ENCODE results near the gene KYNU. TPM values are rescaled to one million over a fixed set of nuclear protein-coding genes. Genes with fewer than 3 reads are reported as not detected.
"Not testable (repeated sequence)": the region's sequence is repeated elsewhere in the genome, so short reads cannot be mapped to it uniquely, and the experiment has no call there.

KYNU gene
- total RNA-seq, 2 experiments from 2014 or later, result not detected

DNA sequence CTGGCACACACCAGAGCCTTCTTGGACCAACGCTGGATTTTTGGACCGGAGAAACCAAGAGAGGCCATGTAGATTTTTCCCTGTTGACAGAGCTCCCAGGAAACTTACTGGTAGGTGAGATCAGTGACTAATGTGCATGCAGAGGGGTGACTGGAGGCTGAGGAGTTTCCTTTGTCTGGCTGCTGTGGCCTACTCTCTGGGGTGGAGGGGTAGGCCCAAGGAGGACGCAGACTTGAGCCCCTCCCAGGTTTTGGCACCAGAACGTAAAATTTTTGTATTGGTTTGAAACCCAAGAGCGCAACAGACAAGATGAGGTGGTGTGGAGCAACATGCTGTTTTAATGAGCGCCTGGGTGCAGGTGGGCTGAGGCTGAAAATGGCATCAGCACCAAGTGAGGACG is 59.2 kb downstream of the KYNU start:
- no peak overlapping the region for H3K27ac Mint-ChIP-seq
- H3K4me3 Mint-ChIP-seq, result no peak overlapping the region
- no peak for DNase-seq
- intact Hi-C loops (cut with micrococcal nuclease), result no loop called here
- H3K4me1 Mint-ChIP-seq (ENCODE audit: low read depth), result no peaks in the 10 kb centered on the region
- CTCF ChIA-PET, result no interaction called here
- no peaks in the 10 kb centered on the region for H3K9me3 Mint-ChIP-seq
- POLR2A ChIA-PET, result no interaction called here
- H3K27me3 Mint-ChIP-seq, result no peaks in the 10 kb centered on the region
- no peaks in the 10 kb centered on the region for H3K36me3 Mint-ChIP-seq

GRCh38 chr2:142937347-142937746 is 59.9 kb downstream of the KYNU start:
- no peak for DNase-seq
- Mint-ChIP-seq H3K4me3 (no peak overlapping the region), H3K27me3 (no peaks in the 10 kb centered on the region), H3K36me3 (no peaks in the 10 kb centered on the region), H3K9me3 (no peaks in the 10 kb centered on the region), H3K4me1 (ENCODE audit: low read depth) (no peaks in the 10 kb centered on the region), H3K27ac (no peak overlapping the region)
- CTCF ChIA-PET, result no interaction called here
- intact Hi-C loops (cut with micrococcal nuclease), result no loop called here
- POLR2A ChIA-PET, result no interaction called here

DNA sequence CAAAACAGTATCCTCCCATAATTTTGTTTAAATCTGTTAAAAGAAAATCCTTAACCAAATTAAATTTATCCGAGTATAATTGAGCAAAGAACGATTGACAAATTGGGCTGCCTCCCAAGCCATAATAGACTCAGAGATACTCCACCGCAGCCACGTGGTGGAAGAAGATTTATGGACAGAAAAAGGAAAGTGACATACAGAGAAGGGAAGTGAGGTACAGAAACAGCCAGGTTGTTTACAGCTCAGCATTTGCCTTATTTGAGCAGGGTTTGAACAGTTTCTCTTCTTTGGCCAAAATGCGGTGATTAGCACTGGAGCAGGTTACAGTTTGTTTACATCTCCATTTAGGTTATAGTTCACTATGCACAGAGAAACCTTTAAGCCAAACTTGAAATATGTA is 60.8 kb downstream of the KYNU start:
- no peaks in the 10 kb centered on the region for H3K9me3 Mint-ChIP-seq
- no peak overlapping the region for H3K27ac Mint-ChIP-seq
- no peak overlapping the region for H3K4me3 Mint-ChIP-seq
- intact Hi-C loops (cut with micrococcal nuclease), result no loop called here
- no peaks in the 10 kb centered on the region for H3K4me1 Mint-ChIP-seq (ENCODE audit: low read depth)
- no peaks in the 10 kb centered on the region for H3K27me3 Mint-ChIP-seq
- ChIA-PET CTCF (no interaction called here), POLR2A (no interaction called here)
- no peak for DNase-seq
- H3K36me3 Mint-ChIP-seq, result no peaks in the 10 kb centered on the region

GRCh38 chr2:142940606-142941223 is 63.3 kb downstream of the KYNU start:
- ChIA-PET POLR2A (no interaction called here), CTCF (no interaction called here)
- H3K4me1 Mint-ChIP-seq (ENCODE audit: low read depth), result no peaks in the 10 kb centered on the region
- intact Hi-C loops (cut with micrococcal nuclease), result no loop called here
- no peak overlapping the region for H3K27ac Mint-ChIP-seq
- DNase-seq, result no peak
- no peak overlapping the region for H3K4me3 Mint-ChIP-seq
- no peaks in the 10 kb centered on the region for H3K27me3 Mint-ChIP-seq
- no peaks in the 10 kb centered on the region for H3K36me3 Mint-ChIP-seq
- no peaks in the 10 kb centered on the region for H3K9me3 Mint-ChIP-seq

GRCh38 chr2:142942690-142943089 is 65.2 kb downstream of the KYNU start:
- no peak overlapping the region for H3K27ac Mint-ChIP-seq

DNA sequence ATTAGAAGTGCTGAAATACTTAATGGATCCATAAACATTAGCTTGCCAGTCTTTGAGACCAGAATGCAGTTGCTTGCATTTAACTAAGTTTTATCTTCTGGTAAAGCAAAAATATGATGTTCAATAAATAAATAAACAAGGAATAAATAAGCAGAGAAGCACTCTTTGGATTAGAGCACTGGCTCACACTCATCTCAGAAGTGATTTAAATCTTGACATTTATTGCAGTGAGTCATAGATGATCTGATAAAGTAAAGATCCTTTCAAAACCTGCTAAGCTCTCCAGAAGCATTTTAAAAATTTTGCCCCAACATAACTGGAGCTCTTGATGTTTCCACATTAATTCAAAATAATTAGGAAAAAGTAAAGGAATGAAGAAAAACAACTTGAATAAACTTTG is 66.8 kb downstream of the KYNU start:
- no peak overlapping the region for H3K4me3 Mint-ChIP-seq
- no peaks in the 10 kb centered on the region for H3K9me3 Mint-ChIP-seq
- no peaks in the 10 kb centered on the region for H3K4me1 Mint-ChIP-seq (ENCODE audit: low read depth)
- POLR2A ChIA-PET, result no interaction called here
- intact Hi-C loops (cut with micrococcal nuclease), result no loop called here
- no peaks in the 10 kb centered on the region for H3K27me3 Mint-ChIP-seq
- H3K27ac Mint-ChIP-seq, result no peak overlapping the region
- DNase-seq, result no peak
- no peaks in the 10 kb centered on the region for H3K36me3 Mint-ChIP-seq
- CTCF ChIA-PET, result no interaction called here

More at GRCh38 chr2:142942690-142943089, 65.2 kb downstream of the KYNU start:
- H3K36me3 Mint-ChIP-seq, result no peaks in the 10 kb centered on the region
- ChIA-PET CTCF (no interaction called here), POLR2A (no interaction called here)
- H3K9me3 Mint-ChIP-seq, result no peaks in the 10 kb centered on the region
- no peaks in the 10 kb centered on the region for H3K4me1 Mint-ChIP-seq (ENCODE audit: low read depth)
- H3K4me3 Mint-ChIP-seq, result no peak overlapping the region
- intact Hi-C loops (cut with micrococcal nuclease), result no loop called here
- no peaks in the 10 kb centered on the region for H3K27me3 Mint-ChIP-seq
- DNase-seq, result no peak

GRCh38 chr2:142944721-142945120 is 67.3 kb downstream of the KYNU start:
- ChIA-PET POLR2A (no interaction called here), CTCF (no interaction called here)
- Mint-ChIP-seq H3K4me1 (ENCODE audit: low read depth) (no peaks in the 10 kb centered on the region), H3K4me3 (no peak overlapping the region), H3K27ac (no peak overlapping the region), H3K27me3 (no peaks in the 10 kb centered on the region), H3K36me3 (no peaks in the 10 kb centered on the region), H3K9me3 (no peaks in the 10 kb centered on the region)
- no peak for DNase-seq
- intact Hi-C loops (cut with micrococcal nuclease), result no loop called here

- intact Hi-C loops (cut with micrococcal nuclease), result no loop called here
- H3K4me3 Mint-ChIP-seq, result no peak overlapping the region
- POLR2A ChIA-PET, result no interaction called here
- H3K4me1 Mint-ChIP-seq (ENCODE audit: low read depth), result no peaks in the 10 kb centered on the region
- H3K27me3 Mint-ChIP-seq, result peaks cover 2% of the 10 kb centered on the region
- H3K9me3 Mint-ChIP-seq, result peaks cover 6% of the 10 kb centered on the region
- CTCF ChIA-PET, result no interaction called here
- DNase-seq, result no peak
- H3K27ac Mint-ChIP-seq, result no peak overlapping the region
- no peaks in the 10 kb centered on the region for H3K36me3 Mint-ChIP-seq
These were observed 69.5 kb downstream of the KYNU start for GRCh38 chr2:142946941-142947340.

DNA sequence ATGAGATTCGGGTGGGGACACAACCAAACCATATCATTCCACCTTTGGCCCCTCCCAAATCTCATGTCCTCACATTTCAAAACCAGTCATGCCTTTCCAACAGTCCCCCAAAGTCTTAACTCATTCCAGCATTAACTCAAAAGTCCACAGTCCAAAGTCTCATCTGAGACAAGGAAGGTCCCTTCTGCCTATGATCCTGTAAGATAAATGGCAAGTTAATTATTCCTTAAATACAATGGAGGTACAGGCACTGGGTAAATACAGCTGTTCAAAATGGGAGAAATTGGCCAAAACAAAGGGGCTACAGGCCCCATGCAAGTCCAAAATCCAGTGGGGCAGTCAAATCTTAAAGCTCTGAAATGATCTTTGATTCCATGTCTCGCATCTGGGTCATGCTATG is 71.3 kb downstream of the KYNU start:
- intact Hi-C loops (cut with micrococcal nuclease); H3K27me3 Mint-ChIP-seq; H3K36me3 Mint-ChIP-seq; POLR2A ChIA-PET; DNase-seq; CTCF ChIA-PET; H3K27ac Mint-ChIP-seq; H3K4me3 Mint-ChIP-seq; H3K4me1 Mint-ChIP-seq (ENCODE audit: low read depth); H3K9me3 Mint-ChIP-seq: not testable (repeated sequence)

- DNase-seq; H3K4me3 Mint-ChIP-seq; intact Hi-C loops (cut with micrococcal nuclease); H3K4me1 Mint-ChIP-seq (ENCODE audit: low read depth); CTCF ChIA-PET; H3K9me3 Mint-ChIP-seq; H3K27me3 Mint-ChIP-seq; H3K27ac Mint-ChIP-seq; H3K36me3 Mint-ChIP-seq; POLR2A ChIA-PET: not testable (repeated sequence)
These were observed 72.9 kb downstream of the KYNU start for GRCh38 chr2:142950323-142950722.

- H3K27me3 Mint-ChIP-seq, result peaks cover 2% of the 10 kb centered on the region
- H3K27ac Mint-ChIP-seq, result no peak overlapping the region
- intact Hi-C loops (cut with micrococcal nuclease), result no loop called here
- ChIA-PET CTCF (no interaction called here), POLR2A (no interaction called here)
- DNase-seq, result no peak
- no peaks in the 10 kb centered on the region for H3K36me3 Mint-ChIP-seq
- H3K4me1 Mint-ChIP-seq (ENCODE audit: low read depth), result no peaks in the 10 kb centered on the region
- H3K9me3 Mint-ChIP-seq, result peaks cover 6% of the 10 kb centered on the region
- H3K4me3 Mint-ChIP-seq, result no peak overlapping the region
These were observed 73.9 kb downstream of the KYNU start for GRCh38 chr2:142951190-142952007.

DNA sequence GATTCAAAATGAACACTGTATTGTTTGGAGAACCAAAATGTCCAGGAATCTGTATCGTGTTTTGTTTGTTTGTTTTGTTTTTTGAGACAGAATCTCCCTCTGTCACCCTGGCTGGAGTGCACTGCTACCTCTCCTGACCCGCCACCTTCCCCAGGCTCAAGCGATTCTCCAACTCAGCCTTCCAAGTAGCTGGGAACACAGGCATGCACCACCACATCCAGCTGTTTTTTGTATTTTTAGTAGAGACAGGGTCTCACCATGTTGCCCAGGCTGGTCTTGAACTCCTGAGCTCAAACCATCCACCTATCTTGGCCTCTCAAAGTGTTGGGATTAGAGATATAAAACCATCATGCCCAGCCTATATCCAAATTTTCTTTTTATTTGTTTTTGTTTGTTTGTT is 74.6 kb downstream of the KYNU start:
- Mint-ChIP-seq H3K27me3 (peaks cover 2% of the 10 kb centered on the region), H3K4me3 (no peak overlapping the region), H3K9me3 (peaks cover 6% of the 10 kb centered on the region), H3K4me1 (ENCODE audit: low read depth) (no peaks in the 10 kb centered on the region), H3K27ac (no peak overlapping the region), H3K36me3 (no peaks in the 10 kb centered on the region)
- POLR2A ChIA-PET, result no interaction called here
- CTCF ChIA-PET, result no interaction called here
- intact Hi-C loops (cut with micrococcal nuclease), result no loop called here
- no peak for DNase-seq

GRCh38 chr2:142952793-142953494 is 75.5 kb downstream of the KYNU start:
- intact Hi-C loops (cut with micrococcal nuclease), result no loop called here
- no peak for DNase-seq
- CTCF ChIA-PET, result no interaction called here
- H3K9me3 Mint-ChIP-seq, result peaks cover 6% of the 10 kb centered on the region
- no peaks in the 10 kb centered on the region for H3K4me1 Mint-ChIP-seq (ENCODE audit: low read depth)
- POLR2A ChIA-PET, result no interaction called here
- peaks cover 2% of the 10 kb centered on the region for H3K27me3 Mint-ChIP-seq
- H3K36me3 Mint-ChIP-seq, result no peaks in the 10 kb centered on the region
- no peak overlapping the region for H3K4me3 Mint-ChIP-seq
- H3K27ac Mint-ChIP-seq, result no peak overlapping the region
